Gastrocnemius medialis (tissue), 4 donors: Measurements from ENCODE around the gene PTCH2. TPM values are rescaled to one million over a fixed set of nuclear protein-coding genes. Genes with fewer than 3 reads are reported as not detected.
"Not testable (repeated sequence)": the region's sequence is repeated elsewhere in the genome, so short reads cannot be mapped to it uniquely, and the experiment has no call there.

Experiments
- ATAC-seq, 2 donors: fragments of 150-250 bp; one replicate each; pipeline ENCODE4 v1.9.1; 2016
- DNase-seq, 2 donors: peaks; one replicate each; pipeline ENCODE4 v3.0.0-alpha.2; 2019
- H3K27ac ChIP-seq, 4 donors: fragments of 200-600 bp; sonication (generic); 1 replicate in 1 of 4; 2 replicates in 3 of 4; pipeline ENCODE4 v1.5.1; 2016 to 2018; ENCODE audit warnings: mild to moderate bottlenecking in 2 of 4, moderate library complexity in 1 of 4
- H3K27me3 ChIP-seq, 3 donors: fragments of 200-600 bp; sonication (generic) in 2 of 3; 1 replicate in 1 of 3; 2 replicates in 2 of 3; pipeline versions ENCODE4 v1.5.1 to v1.6.0; 2016 to 2019; ENCODE audit warnings: mild to moderate bottlenecking in 1 of 3, moderate library complexity in 1 of 3
- H3K36me3 ChIP-seq, 2 donors: fragments of 200-600 bp; sonication (generic) in 1 of 2; one replicate each; pipeline ENCODE4 v1.5.1; 2017 to 2018
- H3K4me1 ChIP-seq, 2 donors: fragments of 200-600 bp; sonication (generic) in 1 of 2; one replicate each; pipeline ENCODE4 v1.5.1; 2016 to 2017; ENCODE audit warnings: mild to moderate bottlenecking in 2 of 2
- H3K4me3 ChIP-seq, 4 donors: fragments of 200-600 bp; sonication (generic) in 3 of 4; 1 replicate in 1 of 4; 2 replicates in 3 of 4; pipeline ENCODE4 v1.5.1; 2016 to 2019; ENCODE audit warnings: mild to moderate bottlenecking in 2 of 4
- H3K9me3 ChIP-seq, 3 donors: fragments of 200-600 bp; sonication (generic) in 2 of 3; 1 replicate in 1 of 3; 2 replicates in 2 of 3; pipeline ENCODE4 v1.5.1; 2016 to 2019
- POLR2A ChIP-seq, 2 donors: fragments of 450-650 bp; IDR thresholded peaks; one replicate each; pipeline ENCODE4 v1.6.1; 2017; ENCODE audit warnings: antibody characterized with exemption in 2 of 2, mild to moderate bottlenecking in 2 of 2, moderate library complexity in 2 of 2
- in situ Hi-C, 4 donors: fragments of 200-750 bp; cut with MboI; loops; one replicate each; pipeline versions ENCODE4 v1.15.0 to v1.8.0; 2017; ENCODE audit warnings: low sequenced_read_pairs in 4 of 4
- intact Hi-C: fragments of 100-400 bp; cut with DNase I; formaldehyde crosslinking; loops from one replicate; pipeline ENCODE4 v1.15.1; 2023; ENCODE audit warnings: low total_unique reads
- total RNA-seq, 4 donors: library from RNA; depleted of rRNA; stranded (reverse); fragments of >200 nt; gene quantifications; one replicate each; pipeline versions ENCODE4 v1.1.0 to v1.2.3, GENCODE V29; 2016
- TF ChIP-seq, protein P1 (sequence below), 5 experiments: fragments of 450-650 bp in 3 of 5; fragments of 200-600 bp in 2 of 5; sonication (generic) in 2 of 5; IDR thresholded peaks in 4 of 5; conservative IDR thresholded peaks in 1 of 5; 1 replicate in 4 of 5; 2 replicates in 1 of 5; pipeline ENCODE4 v1.5.1; 2016 to 2019; ENCODE audit warnings: antibody characterized with exemption in 5 of 5, mild to moderate bottlenecking in 3 of 5, moderate library complexity in 3 of 5

Gene PTCH2
- total RNA-seq, 4 donors from 2014 or later, result 0.10 to 0.56 (median 0.20) TPM

DNA sequence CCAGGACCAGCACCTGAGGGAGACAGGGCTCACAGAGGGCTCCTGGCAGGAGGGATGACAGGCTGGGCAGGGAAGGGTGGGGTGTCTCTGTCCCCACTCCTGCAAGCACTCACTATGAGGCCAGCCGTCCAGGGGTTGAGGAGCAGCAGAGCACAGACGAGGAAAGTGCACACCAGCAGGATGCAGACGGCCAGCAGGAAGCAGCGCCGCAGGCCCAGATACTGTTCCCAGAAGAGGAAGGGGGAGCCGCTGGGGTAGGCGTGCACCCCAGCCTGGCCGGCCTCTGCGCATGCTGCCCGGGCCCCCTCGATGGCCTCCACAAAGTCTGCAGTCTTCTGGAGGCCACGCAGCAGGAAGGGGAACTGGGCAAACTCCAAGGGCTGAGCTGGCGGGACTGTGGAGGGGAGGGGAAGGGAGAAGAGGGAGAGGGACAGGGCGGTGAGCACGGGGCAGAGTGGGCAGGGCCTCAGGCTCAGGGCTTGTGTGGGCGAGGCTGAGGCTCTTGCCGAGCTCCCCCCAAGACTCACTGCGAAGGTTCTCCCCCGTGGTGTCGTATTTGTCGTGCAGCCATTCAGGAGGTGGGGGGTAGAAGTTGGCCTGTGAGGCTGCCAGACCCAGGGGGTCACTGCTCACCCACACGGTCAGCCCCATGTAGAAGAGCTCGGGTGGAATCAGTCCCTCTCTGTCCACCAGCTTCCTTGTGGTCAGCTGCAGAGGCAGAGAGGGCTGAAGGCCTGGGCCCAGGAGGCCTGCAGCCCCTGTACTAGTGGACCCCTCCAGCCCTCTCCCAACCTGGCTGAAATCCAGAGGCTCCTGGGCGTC is 16.5 kb downstream of the PTCH2 start:
- TF ChIP-seq, protein P1, sequence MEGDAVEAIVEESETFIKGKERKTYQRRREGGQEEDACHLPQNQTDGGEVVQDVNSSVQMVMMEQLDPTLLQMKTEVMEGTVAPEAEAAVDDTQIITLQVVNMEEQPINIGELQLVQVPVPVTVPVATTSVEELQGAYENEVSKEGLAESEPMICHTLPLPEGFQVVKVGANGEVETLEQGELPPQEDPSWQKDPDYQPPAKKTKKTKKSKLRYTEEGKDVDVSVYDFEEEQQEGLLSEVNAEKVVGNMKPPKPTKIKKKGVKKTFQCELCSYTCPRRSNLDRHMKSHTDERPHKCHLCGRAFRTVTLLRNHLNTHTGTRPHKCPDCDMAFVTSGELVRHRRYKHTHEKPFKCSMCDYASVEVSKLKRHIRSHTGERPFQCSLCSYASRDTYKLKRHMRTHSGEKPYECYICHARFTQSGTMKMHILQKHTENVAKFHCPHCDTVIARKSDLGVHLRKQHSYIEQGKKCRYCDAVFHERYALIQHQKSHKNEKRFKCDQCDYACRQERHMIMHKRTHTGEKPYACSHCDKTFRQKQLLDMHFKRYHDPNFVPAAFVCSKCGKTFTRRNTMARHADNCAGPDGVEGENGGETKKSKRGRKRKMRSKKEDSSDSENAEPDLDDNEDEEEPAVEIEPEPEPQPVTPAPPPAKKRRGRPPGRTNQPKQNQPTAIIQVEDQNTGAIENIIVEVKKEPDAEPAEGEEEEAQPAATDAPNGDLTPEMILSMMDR (IDR thresholded peaks at IDR 0.05 in 4 of 5, conservative IDR thresholded peaks at IDR 0.05 in 1 of 5), result no peak
- TF ChIP-seq POLR2A (IDR thresholded peaks at IDR 0.05), result no peak
- in situ Hi-C loops, result no loop called here
- Histone ChIP-seq H3K27ac (no peak overlapping the region), H3K36me3 (no peaks in the 10 kb centered on the region), H3K9me3 (no peaks in the 10 kb centered on the region), H3K4me1 (no peaks in the 10 kb centered on the region), H3K4me3 (no peak overlapping the region), H3K27me3 (no peaks in the 10 kb centered on the region)
- ATAC-seq (peak; percentile 31 to 32), DNase-seq (no peak)
- intact Hi-C loops, result no loop called here

DNA sequence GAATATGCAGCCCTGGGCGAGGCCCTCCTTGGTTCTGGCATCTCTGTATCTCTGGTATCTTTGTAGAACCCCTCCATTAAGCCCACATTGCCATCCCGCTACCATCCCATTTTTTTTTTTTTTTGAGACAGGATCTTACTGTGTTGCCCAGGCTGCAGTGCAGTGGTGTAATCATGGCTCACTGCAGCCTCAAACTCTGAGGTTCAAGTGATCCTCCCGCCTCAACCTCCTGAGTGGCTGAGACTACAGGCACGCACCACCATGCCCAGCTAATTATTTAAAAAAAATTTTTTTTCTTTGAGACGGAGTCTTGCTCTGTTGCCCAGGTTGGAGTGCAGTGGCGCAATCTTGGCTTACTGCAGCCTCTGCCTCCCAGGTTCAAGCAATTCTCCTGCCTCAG is 18.7 kb downstream of the PTCH2 start:
- ATAC-seq, H3K27ac ChIP-seq, H3K4me1 ChIP-seq, H3K36me3 ChIP-seq, H3K27me3 ChIP-seq, H3K9me3 ChIP-seq, H3K4me3 ChIP-seq, DNase-seq, in situ Hi-C loops: not testable (repeated sequence)
- intact Hi-C loops, result loop anchor here (5.0 kb wide), 1 partner anchor 37 kb away; the partner anchor contains the start of gene BEST4

DNA sequence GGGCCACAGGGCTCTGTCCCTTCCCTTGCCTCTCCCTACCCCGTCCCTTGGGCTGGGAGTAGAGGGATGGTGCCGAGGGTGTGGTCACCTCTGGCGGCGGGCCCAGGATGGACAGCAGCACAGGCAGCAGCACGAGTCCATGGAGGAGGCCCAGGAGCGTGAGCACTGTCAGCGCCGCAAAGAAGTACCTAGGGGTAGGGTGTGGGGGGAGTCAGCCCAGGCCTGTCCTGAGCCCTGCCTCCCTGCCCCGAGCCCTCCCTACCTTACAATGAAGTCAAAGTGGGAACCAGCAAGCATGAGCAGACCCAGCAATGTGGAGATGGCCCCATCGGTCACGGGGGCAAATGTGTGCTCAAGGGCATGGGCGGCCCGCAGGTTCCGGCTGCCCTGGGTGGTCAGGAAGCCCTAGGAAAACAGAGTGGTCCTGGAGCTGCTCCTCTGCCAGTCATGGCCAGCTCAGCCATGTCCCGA is 20.0 kb downstream of the PTCH2 start:
- in situ Hi-C loops, result no loop called here
- Histone ChIP-seq H3K27ac (no peak overlapping the region), H3K27me3 (no peaks in the 10 kb centered on the region), H3K4me1 (peaks cover 6 to 13% of the 10 kb centered on the region in 2 donors), H3K9me3 (no peaks in the 10 kb centered on the region), H3K36me3 (no peaks in the 10 kb centered on the region), H3K4me3 (no peak overlapping the region)
- TF ChIP-seq, protein P1 (IDR thresholded peaks at IDR 0.05 in 4 of 5, conservative IDR thresholded peaks at IDR 0.05 in 1 of 5), result no peak
- no peak for TF ChIP-seq POLR2A (IDR thresholded peaks at IDR 0.05)
- intact Hi-C loops, result loop anchor here (5.0 kb wide), 1 partner anchor 36 kb away; the partner anchor contains the start of gene BEST4
- no peak for DNase-seq
- ATAC-seq, result no peak

DNA sequence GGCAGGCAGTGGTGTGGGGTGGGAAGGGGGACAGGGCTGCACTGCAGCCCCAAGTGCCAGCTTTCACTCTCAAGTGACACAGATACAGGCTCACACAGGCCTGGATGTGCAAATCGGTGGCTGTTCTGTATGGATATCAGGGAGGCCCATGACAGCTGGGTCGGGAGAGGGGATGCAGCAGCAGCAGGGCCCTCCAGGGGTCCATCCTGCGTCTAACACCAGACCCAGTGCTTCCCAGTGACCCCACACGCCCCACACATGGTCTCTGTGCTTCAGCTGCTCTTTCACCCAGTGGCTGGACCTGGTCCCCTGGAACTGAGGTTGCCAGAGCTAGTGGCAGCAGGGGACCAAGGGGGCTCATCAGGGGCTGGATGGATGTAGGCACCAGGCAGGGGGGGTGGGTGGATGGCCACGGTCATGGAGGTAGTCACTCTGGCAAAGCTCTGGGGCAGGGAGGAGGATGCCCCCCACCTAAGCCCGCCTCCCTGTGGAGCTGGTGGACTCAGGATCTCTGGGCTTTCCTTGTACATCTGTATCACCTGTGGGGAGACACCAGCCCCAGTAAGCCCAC is 20.8 kb downstream of the PTCH2 start:
- in situ Hi-C loops (no loop called here), intact Hi-C loops (loop anchor here (5.0 kb wide), 1 partner anchor 35 kb away; the partner anchor contains the start of gene BEST4)
- H3K36me3 ChIP-seq, result no peaks in the 10 kb centered on the region
- TF ChIP-seq POLR2A (IDR thresholded peaks at IDR 0.05), result no peak
- TF ChIP-seq, protein P1 (IDR thresholded peaks at IDR 0.05 in 4 of 5, conservative IDR thresholded peaks at IDR 0.05 in 1 of 5), result no peak
- ATAC-seq (no peak), DNase-seq (no peak)
- H3K27ac ChIP-seq, result no peak overlapping the region
- H3K4me1 ChIP-seq, result peaks cover 6 to 13% of the 10 kb centered on the region in 2 donors
- no peaks in the 10 kb centered on the region for H3K9me3 ChIP-seq
- no peaks in the 10 kb centered on the region for H3K27me3 ChIP-seq
- H3K4me3 ChIP-seq, result no peak overlapping the region

DNA sequence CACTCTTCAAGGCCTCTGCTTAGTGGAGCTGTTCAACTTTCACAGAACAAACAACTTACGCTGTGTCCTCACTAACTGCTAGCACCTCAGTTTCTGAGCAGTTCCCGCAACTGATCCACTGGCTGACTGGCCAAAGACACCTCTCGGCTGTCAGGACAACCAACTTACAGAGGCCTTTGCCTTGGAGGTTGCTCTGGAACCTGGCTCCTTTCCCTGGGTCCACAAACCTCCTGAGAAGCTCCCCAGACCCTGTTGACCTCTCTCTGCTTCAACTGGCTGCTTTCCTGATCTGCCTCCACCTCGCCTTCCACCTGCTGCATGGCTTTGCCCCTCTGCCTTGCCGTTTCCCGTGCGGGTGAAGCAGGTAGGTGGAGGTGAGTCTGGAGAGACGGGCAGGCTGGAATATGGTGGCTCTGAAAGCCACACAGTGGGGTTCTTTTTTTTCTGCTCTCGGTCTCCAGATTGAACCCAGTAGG is 21.8 kb downstream of the PTCH2 start:
- DNase-seq, result no peak

More for the DNA sequence above, 21.8 kb downstream of the PTCH2 start:
- H3K27ac ChIP-seq, result peak overlapping the region in 2 of 4 donors; percentile 86 to 91
- H3K27me3 ChIP-seq, result no peaks in the 10 kb centered on the region
- in situ Hi-C loops (no loop called here), intact Hi-C loops (loop anchor here (5.0 kb wide), 1 partner anchor 34 kb away; the partner anchor contains the start of gene BEST4)
- peaks cover 6 to 13% of the 10 kb centered on the region in 2 donors for H3K4me1 ChIP-seq
- H3K4me3 ChIP-seq, result no peak overlapping the region
- no peak for TF ChIP-seq POLR2A (IDR thresholded peaks at IDR 0.05)
- TF ChIP-seq, protein P1 (IDR thresholded peaks at IDR 0.05 in 4 of 5, conservative IDR thresholded peaks at IDR 0.05 in 1 of 5), result no peak
- no peak for ATAC-seq
- H3K36me3 ChIP-seq, result no peaks in the 10 kb centered on the region
- no peaks in the 10 kb centered on the region for H3K9me3 ChIP-seq
